ENCODE results near the gene TMEM52.

The TMEM52 gene

DNA sequence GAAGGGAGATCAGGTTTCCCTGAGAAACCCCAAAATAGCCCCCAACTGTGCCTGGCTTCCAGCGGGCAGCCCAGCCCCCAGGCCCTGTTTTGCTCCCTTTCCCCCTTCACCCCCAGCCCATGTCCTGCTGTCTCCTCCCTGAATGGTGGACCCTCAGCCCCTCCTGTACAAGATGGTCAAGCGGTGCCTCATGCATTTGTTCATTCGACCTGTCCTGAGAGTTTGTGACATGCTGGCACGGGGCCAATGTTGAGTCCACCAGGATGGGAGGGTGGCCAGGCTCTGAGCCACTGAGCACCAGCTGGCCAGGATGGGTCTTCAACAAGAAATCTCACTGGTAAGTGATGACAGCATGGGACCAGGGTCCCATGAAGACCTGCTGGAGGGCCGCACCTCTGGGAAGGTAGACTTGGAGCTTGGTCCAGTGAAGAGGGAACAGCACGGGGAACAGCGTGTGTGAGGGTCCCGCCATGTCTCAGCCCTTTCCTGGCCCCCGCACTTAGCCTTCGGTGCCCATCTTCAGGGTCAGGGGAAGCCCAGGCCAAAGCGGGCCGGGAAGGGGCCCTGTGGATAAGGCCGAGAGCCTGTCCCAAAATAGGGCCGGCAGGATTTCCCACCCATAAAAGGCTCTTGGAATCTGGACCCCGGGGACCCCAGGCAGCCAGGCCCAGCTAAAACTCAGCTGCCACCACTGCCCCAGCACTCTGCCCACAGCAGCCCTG lies 3.9 kb downstream of the TMEM52 start, which contains the start of gene CALML6:
Gene CALML6, plus strand, starts transcription at position 290 of the 722 bp plus-strand sequence. Its CDS starts 21 bp downstream, at position 311.
- no peak for DNase-seq (ENCODE audit: low spot score)

DNA sequence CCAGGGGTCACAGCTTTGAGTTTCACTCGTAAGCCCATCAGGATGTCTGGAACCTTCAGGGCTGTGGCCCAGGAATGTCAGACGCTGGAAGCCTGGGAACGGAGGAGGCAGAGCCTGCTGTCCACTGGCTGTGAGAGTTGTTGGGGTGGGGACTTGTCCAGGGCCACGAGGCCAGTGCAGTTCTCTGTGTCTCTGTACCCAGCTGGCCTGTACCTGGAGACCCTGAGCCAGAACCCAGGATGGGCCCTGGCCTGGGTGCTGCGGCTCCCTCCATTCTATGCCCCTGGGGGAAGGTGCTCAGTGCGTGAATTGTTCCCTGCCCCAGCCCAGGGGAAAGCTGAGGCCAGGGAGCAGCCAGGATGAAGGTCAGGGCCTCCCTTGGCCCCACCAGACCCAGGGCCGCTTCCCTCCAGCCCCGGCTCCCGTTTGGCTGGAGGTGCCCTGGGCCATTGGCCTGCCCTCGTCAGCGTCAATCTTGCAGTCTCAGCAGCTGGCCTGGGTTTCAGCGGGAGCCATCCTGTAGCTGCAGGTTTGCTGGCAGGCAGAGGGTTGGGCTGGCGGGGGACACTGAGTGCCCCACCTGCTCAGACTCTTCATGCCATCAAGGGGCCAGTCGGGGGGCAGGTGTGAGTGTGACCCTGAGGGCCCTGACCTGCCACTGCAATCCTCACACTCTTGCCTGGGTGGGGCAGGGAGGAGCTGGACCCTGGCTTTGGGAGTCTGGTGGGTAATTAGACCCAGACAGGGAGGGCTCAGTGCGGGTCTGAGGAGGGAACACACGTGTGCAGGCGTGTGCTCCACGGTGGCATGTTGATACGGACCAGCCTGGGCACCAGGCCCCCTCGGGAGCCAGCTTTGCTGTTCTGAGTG lies 4.7 kb downstream of the TMEM52 start:
- no peak for DNase-seq (ENCODE audit: low spot score)

- DNase-seq (ENCODE audit: low spot score): no peak
These were observed 7.6 kb downstream of the TMEM52 start for GRCh38 chr1:1911350-1912041.

DNA sequence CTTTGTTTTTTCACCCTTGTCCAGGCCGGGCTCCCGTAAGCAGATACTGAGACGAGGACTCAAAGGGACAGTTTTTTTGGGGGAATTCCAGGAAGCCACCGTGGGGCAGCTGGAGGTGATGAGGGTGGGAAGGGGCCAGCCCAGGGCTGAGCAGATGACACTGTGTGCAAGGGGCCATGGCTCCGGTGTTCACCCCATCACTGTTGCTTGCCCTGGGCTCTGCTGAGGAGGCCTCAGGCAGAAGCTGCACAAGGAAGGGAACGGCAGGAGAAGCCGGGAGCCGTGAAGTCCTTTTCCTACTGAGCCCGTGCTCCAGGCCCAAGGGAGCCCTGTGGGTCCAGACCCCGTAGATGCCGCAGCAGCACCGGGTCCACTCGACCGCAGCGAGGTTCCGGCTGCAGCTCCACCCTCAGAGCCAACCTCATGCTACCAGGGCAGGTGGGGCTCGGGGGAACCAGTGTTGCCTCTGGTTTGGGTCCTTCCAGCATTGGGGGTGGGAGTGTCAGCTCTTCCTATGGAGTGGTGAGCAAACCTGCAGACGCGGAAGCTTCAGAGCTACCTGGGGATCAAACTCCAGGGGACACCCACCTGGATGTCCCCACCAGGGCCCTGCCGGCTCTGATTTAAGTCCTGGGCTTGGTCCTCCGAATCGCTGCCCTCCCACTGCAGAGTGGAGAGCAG lies 8.3 kb downstream of the TMEM52 start:
- DNase-seq (ENCODE audit: low spot score): no peak

GRCh38 chr1:1910033-1910465 lies 9.0 kb downstream of the TMEM52 start:
- DNase-seq (ENCODE audit: low spot score): no peak

DNA sequence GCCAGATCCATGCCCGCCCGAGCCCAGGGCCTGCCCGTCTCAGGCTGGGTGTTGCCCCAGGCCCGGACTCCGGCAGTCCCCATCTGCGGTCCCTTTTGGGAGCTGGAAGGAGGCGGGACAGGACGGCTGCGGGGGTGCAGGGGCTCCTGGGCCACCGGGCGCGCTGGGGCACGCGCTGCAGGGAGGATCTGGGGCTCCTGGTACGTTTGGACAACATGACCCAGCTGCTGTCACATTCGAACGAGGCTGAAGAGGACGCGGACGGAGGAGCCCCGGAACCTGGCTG lies 10.6 kb downstream of the TMEM52 start:
- no peak for DNase-seq (ENCODE audit: low spot score)

DNA sequence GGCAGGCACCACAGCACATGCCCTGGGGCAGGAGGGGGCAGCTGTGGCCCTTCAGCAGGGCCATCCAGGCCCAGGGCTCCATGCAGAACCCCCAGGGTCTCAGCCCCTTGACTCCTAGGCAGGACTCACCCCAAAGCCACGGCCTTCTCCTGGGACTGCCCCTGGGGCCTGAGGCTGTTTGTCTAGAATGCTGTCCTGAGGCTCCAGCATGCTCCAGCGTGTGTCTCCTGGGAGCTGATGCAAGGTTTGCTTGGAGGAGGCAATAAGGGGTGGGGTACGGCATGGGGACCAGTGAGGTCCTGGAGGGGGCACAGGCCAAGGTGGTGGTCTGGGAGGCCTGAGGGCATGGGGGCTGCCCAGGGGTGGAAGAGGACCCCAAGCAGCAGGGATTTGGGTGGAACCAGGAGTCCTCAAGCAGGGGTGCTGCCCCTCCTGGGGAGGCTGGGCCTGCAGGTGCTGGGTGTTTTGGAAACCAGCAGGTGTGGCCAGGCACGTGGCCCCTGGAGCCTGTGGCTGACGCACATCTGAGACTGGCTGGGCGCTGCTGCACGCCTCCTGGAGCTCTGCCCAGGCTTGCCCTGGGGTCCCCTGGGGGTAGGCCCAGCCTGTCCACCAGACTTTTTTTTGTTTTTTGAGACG lies 11.9 kb downstream of the TMEM52 start:
- no peak for DNase-seq (ENCODE audit: low spot score)

DNA sequence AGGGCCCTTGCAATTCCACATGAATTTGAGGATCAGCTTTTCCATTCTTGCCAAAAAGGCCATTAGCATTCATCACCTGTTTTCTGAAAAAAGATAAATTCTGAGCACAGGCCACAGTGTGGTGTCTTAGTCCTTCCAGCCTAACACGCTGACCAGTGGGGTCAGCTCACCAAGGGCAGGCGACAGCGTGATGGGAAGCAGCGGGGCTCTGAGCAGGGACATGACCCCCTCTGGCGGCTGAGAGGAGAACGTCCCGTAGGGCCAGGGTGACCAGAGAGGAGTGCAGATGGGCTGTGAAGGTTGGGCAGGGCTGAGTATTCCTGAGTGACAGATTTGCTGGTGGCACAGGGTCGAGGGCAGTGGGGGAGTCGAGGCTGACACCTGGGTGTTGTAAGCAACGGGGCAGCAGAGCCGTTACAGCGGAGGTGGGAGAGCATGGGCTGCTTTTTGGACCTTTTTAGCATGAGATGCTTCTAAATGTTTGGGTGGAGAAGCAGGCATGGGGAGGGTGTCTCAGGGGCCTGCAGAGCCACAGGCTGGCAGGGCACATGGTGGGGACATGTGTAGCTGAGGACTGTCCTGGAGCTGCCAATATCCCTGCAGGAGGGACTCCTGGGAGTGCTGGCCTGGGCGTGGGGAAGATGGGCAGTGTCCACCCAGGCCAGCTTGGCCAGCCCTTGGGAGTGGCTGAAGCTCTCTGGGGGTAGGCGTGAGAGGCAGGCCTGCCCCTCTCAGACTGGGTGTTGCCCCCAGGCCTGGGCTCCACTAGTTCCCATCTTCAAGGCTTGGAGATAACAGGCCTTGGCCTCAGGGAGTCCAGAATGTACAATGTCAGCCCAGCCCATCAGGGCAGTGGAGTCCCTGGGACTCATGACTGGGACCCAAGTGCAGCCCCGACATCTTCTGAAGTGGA lies 12.6 kb downstream of the TMEM52 start:
- peak; percentile 94 for DNase-seq (ENCODE audit: low spot score)

- DNase-seq (ENCODE audit: low spot score): no peak
These were observed 15.9 kb downstream of the TMEM52 start for GRCh38 chr1:1903224-1903623.

- DNase-seq (ENCODE audit: low spot score): no peak
These were observed 17.3 kb downstream of the TMEM52 start for GRCh38 chr1:1901641-1902294.

- no peak for DNase-seq (ENCODE audit: low spot score)
These were observed 18.0 kb downstream of the TMEM52 start for GRCh38 chr1:1900883-1901640.

GRCh38 chr1:1899967-1900327 lies 19.1 kb downstream of the TMEM52 start:
- no peak for DNase-seq (ENCODE audit: low spot score)

DNA sequence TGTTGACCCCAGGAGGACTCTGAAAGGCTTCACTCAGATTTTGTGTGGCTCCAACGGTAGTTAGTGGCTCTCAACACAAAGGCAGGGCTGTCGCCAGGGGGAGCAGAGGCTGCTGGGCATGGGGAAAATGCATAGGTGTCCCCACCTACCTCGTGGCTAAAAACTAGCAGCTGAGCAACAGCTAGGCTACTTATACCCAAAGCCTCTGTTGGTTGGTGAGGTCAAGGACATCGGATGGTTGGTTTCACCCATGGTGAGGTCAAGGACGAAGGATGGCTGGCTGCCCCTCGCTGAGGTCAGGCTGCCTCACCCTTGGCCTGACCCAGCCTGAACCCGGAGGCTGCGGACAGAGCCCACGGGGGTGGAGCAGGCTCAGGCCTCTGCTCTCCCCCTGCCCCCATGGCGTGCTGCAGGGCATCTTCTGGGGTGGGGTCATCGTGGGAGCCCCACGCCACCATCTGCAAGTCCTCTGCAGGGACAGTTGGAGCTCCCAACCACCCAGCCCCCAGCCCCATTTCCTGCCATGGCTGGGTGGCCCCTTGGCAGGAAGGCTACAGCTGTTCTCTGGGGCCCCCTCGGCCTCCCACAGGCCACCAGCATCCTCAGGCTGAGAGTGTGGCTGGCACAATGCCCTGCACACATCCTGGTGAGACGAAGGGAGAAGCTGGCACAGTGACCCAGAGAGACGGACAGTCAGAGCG lies 19.7 kb downstream of the TMEM52 start:
- no peak for DNase-seq (ENCODE audit: low spot score)

DNA sequence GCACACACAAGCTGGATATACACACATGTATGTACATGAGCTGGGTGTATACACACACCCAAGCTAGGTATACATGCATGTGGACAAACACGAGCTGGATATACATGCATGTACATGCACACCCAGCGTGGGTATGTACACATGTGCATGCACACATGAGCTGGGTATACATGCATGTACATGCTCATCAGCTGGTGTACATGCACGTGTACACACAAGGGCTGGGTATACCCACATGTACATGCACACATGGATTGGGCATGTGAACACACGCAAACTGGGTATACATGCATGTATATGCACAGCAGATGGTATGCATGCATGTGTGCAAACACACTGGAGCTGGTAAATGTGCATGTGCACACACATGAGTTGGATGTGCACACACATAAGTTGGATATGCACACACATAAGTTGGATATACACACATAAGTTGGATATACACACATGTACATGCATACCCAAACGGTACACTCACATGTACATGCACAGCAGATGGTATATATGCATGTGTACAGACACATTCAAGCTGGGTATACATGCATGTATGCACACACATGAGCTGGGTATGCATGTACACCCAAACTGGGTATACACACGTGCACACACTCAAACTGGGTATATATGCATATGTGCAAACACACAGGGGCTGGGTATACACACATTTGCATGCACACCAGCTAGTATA lies 20.7 kb downstream of the TMEM52 start:
- DNase-seq (ENCODE audit: low spot score): no peak

DNA sequence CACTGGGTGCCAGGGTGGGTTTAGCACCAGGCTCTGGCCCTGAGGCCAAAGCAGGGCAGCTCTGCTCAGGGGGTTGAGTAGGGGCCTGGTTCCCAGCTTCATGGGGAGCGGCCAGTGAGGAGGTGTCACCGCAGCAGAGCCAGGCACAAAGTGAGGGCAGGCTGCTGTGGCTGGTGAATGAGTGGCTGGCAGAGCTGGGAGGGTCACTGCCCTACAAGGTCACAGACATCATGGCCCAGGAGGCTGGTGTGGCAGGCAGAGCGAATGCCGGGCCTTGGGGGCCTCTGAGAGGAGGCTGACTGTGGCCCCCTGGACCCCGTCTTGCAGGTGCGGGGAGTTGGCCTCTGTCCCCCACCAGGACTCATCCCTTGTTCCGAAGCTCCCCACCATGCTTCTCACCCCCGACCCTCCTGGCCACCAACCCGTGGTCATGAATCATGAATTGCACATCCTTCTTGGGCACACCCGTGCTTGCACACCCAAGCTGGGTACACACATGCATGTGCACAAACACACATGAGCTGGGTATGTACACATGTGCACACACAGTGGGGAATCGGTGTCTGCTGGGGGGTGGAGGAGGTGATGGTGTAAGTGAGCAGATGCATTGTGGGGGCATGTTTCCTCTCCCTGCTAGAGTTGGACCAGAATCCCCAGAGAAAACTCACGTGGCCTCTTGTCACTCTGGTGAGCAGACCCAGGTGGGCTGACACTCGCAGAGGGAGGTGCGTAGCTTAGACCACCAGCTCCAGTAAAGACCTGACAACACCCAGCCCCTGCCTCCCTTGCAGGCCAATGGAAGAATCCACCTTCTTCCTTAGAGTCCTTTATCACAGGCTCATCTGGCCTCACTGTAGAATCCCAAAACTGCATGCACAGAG lies 23.4 kb downstream of the TMEM52 start:
- DNase-seq (ENCODE audit: low spot score): peak; percentile 20

DNA sequence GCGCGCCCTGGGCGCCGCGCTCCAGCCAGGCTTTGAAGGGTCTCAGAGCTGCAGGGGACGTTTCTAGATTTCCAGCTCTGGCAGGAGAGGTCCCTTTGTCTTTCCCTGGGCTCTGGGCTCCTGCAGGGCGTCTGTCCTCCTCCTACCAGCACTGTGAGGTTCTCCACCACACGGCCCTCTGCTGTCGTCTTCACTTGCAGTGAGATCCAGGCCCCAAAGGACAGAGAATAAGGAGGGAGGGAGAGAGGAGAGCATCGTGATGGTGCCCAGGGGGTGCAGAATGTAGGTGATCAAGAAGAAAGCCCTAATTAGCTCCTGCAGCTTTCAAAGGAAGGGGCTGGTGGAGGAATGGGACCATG lies 24.0 kb downstream of the TMEM52 start:
- no peak for DNase-seq (ENCODE audit: low spot score)

- DNase-seq (ENCODE audit: low spot score): no peak
These were observed 24.6 kb downstream of the TMEM52 start for GRCh38 chr1:1894354-1895059.

All from Ammon's horn (tissue), 1 donor.